ENCODE measurements around the gene DSCAML1.

- TF ChIP-seq EZH2phosphoT487 (IDR thresholded peaks at IDR 0.05; ENCODE audit: insufficient read depth, low read depth) (no peak), EZH2 (IDR thresholded peaks at IDR 0.05; ENCODE audit: insufficient read depth, poor library complexity, severe bottlenecking) (no peak)
These were observed 19.9 kb upstream of the DSCAML1 start for GRCh38 chr11:117816846-117817367.
